Activated naive CD4-positive, alpha-beta T cell treated with anti-CD3 and anti-CD28 coated beads, Interleukin-2, amount 50 U/mL, for 24 hours (primary cell): ENCODE data around the gene MALAT1.
A peak's percentile ranks its signal among the peaks of the same experiment; 100 is the strongest.

ENCODE experiments used
- H3K27ac Mint-ChIP-seq: one replicate; pipeline ENCODE4 v1.8.0; 2021; ENCODE audit warnings: mild to moderate bottlenecking, mixed read lengths
- H3K27me3 Mint-ChIP-seq: one replicate; pipeline ENCODE4 v1.8.0; 2021; ENCODE audit warnings: mixed read lengths
- H3K36me3 Mint-ChIP-seq: one replicate; pipeline ENCODE4 v1.8.0; 2021; ENCODE audit warnings: mixed read lengths
- H3K4me1 Mint-ChIP-seq: one replicate; pipeline ENCODE4 v1.8.0; 2021; ENCODE audit warnings: mixed read lengths
- H3K4me3 Mint-ChIP-seq: one replicate; pipeline ENCODE4 v1.8.0; 2021; ENCODE audit warnings: mild to moderate bottlenecking, mixed read lengths
- H3K9me3 Mint-ChIP-seq: one replicate; pipeline ENCODE4 v1.8.0; 2021; ENCODE audit warnings: mixed read lengths

The MALAT1 gene

DNA sequence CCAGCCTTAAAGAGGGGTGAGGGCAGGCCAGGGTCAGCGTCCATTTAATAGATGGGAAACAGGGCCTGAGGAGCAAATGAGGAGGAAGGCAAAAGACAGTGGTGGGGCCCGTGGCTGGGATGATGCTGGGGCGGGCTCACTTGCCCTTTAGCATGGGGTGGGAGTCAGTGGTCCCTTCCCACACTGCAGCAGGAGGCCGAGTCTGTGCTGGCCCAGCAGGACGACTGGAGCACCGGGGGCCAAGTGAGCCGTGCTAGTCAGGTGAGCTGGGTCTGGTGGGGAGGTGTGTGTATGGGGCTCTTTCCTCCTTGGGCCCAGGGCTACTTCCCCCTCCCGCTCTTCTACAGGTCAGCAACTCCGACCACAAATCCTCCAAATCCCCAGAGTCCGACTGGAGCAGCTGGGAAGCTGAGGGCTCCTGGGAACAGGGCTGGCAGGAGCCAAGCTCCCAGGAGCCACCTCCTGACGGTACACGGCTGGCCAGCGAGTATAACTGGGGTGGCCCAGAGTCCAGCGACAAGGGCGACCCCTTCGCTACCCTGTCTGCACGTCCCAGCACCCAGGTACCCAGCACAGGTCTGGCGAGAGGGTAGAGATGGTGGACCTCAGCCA is 38.9 kb downstream of the MALAT1 start:
- no peaks in the 10 kb centered on the region for H3K9me3 Mint-ChIP-seq
- H3K4me3 Mint-ChIP-seq = no peak overlapping the region
- peaks cover 8% of the 10 kb centered on the region for H3K4me1 Mint-ChIP-seq
- no peak overlapping the region for H3K27ac Mint-ChIP-seq
- H3K27me3 Mint-ChIP-seq = no peaks in the 10 kb centered on the region
- no peaks in the 10 kb centered on the region for H3K36me3 Mint-ChIP-seq

DNA sequence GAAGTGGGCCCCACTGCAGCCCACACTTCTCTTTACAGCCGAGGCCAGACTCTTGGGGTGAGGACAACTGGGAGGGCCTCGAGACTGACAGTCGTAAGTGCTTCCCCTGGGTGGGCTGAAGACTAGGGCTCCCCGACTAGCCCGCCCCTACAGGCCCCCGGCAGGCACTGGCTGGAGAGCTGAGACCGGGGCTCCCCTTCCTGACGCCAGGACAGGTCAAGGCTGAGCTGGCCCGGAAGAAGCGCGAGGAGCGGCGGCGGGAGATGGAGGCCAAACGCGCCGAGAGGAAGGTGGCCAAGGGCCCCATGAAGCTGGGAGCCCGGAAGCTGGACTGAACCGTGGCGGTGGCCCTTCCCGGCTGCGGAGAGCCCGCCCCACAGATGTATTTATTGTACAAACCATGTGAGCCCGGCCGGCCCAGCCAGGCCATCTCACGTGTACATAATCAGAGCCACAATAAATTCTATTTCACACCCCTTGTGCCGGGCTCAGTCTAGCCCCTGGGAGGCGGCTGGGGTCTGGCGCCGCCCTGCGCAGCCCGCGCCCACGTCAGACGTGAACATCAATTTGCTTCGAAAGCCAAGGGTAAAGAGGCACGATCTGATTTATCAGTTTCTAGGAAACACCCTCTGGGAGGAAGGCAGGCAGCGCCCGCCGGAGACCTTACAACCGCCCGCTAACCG is 39.5 kb downstream of the MALAT1 start:
- Mint-ChIP-seq H3K27ac (no peak overlapping the region), H3K36me3 (no peaks in the 10 kb centered on the region), H3K4me3 (peak overlapping the region; percentile 23), H3K27me3 (no peaks in the 10 kb centered on the region), H3K9me3 (no peaks in the 10 kb centered on the region), H3K4me1 (peaks cover 8% of the 10 kb centered on the region)

DNA sequence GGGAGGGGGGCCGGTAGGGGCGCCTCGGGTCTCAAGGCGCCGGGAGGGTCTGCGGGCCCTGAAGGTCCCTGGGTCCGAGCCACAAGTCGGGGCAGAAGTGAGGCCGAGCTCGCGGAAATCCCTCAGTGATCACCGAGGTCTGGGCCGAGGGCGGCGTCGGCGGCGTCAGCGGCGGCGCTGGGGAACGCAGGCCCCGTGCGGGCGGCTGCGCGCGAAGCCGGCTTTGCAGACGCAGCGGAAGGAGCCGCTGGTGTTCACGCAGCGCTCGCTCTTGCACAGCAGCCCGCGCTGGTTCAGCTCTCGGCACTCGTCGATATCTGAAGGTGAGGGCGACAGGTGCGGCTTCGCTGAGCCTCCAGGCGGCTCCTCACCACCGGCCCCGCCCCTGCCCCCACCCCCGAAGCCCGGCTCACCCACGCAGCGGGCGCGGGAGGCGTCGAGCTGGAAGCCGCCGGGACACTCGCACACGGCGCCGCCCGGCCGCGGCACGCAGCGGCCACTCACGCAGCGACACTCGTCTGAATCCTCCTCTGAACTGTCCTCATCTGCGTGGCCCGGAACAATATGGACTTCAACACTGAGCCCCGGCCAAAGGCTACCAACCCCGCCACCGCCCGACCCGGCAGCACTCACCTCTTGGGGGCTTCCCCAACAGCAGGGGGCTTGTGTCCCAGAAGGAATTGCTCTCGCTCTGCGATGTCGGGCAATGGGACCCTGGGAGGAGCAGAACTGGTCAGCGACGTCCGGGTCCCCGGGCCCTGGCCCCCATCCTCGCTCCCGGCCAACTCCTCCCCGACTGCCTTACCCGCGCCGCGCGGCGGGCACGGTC is 40.3 kb downstream of the MALAT1 start:
- H3K4me1 Mint-ChIP-seq = peaks cover 13% of the 10 kb centered on the region
- H3K36me3 Mint-ChIP-seq = no peaks in the 10 kb centered on the region
- no peak overlapping the region for H3K4me3 Mint-ChIP-seq
- no peak overlapping the region for H3K27ac Mint-ChIP-seq
- no peaks in the 10 kb centered on the region for H3K9me3 Mint-ChIP-seq
- H3K27me3 Mint-ChIP-seq = no peaks in the 10 kb centered on the region

DNA sequence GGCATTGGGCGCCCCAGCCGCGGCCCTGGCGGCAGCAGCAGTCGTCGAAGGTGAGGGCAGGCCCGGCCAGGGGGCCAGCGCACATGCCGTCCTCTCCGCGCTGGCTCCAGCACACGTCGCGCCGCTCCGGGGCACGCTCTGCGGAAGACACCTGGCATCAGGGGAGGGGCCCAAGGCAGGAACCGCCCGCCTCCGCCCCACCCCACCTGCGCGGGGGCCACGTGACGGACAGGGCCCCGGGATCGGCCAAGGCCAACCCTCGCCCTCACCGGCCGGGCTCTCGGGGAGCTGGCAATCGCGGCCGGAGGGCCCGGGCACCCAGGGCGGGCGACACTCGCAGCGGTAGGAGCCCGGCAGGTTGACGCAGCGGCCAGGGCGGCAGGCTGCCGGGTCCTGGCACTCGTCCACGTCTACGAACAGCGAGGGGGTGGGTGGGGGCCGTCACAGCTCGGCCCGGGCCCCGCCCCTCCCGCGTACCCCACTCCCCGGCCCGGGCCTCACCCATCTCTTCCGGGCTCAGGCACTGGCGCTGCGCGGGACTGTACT is 41.0 kb downstream of the MALAT1 start:
- peaks cover 19% of the 10 kb centered on the region for H3K4me1 Mint-ChIP-seq
- no peaks in the 10 kb centered on the region for H3K36me3 Mint-ChIP-seq

DNA sequence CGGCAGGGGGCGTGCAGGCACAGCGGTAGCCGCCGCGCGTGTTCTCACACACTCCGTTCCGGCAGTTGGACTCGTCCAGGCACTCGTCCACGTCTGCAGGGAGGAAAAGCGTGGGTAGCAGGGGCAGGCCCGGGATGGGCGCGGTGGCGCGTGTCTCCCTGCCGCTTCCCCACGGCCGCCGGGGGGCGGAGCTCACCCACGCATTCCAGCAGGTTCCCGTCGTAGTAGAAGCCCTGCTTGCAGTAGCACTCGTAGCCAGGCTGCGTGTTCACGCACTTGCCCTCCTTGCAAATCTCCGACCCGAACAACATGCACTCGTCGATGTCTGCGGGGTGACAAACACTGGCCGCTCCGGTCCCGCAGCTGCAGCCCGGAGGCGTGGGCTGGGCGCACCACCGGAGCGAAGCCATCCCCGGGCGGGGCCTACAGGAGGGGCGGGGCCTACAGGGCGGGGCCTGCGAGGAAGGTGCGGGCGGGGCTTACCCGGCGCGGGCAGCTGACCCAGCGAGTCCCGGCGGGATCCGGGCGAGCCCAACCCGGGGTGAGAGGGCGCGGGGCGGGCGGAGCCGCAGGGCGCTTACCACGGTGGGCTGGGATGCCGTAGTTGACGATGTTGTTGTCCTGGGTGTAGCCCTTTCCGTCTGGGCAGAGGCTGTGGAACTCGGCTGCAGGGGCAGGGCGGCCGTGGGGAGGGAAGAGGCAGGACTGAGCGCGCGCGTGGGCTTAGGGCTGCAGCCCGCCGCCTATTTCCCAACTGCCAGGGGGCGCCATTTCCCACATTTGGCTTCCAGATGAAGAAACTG is 41.6 kb downstream of the MALAT1 start:
- no peaks in the 10 kb centered on the region for H3K27me3 Mint-ChIP-seq
- H3K36me3 Mint-ChIP-seq = no peaks in the 10 kb centered on the region
- peak overlapping the region; percentile 87 for H3K27ac Mint-ChIP-seq
- H3K4me1 Mint-ChIP-seq = peaks cover 26% of the 10 kb centered on the region
- H3K9me3 Mint-ChIP-seq = no peaks in the 10 kb centered on the region
- H3K4me3 Mint-ChIP-seq = peak overlapping the region; percentile 89

More for the DNA sequence above, 41.0 kb downstream of the MALAT1 start:
- no peaks in the 10 kb centered on the region for H3K27me3 Mint-ChIP-seq
- no peak overlapping the region for H3K27ac Mint-ChIP-seq
- H3K4me3 Mint-ChIP-seq = peak overlapping the region; percentile 89
- no peaks in the 10 kb centered on the region for H3K9me3 Mint-ChIP-seq

DNA sequence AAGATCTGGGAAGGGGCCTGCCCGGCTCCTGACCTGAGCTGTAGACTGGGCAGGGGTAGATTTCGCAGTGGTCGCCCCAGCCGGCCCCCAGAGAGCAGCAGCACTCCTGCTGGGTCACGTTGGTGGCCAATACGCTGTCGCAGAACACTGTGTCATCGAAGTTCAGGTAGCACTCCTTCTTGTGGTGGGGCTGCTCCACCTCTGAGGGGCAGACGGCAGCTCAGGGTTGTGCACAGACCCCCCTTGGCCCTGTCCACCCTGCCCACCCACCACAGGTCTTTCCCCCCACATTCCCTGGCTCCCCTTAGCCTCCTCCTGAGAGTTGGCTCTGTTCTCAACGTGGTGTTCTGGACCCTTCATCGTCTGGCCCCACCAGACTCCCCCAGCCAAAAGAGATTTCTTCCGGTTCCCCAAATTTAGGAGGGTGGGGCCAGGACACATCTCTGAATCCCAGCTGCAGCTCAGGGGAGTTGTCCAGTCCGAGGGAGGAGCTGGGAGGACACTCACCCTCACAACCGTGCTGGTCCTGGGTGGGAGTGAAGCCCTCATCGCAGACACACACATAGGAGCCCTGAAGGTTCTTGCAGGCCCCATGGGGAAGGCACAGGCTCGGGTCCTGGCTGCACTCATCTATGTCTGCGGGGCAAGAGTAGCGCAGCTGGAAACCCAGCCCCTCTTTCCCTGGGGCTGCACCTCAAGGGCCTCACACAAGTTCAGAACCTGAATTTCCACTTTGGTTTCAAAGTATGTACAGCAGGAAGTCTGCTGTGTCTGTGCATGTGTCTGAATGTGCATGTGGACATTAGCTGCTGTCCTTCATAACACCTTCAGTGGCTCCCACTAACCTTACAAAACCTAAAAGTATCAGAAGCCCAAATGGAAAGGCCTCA is 42.5 kb downstream of the MALAT1 start:
- no peaks in the 10 kb centered on the region for H3K36me3 Mint-ChIP-seq
- no peak overlapping the region for H3K27ac Mint-ChIP-seq
- no peaks in the 10 kb centered on the region for H3K9me3 Mint-ChIP-seq
- peaks cover 34% of the 10 kb centered on the region for H3K4me1 Mint-ChIP-seq
- H3K27me3 Mint-ChIP-seq = no peaks in the 10 kb centered on the region
- H3K4me3 Mint-ChIP-seq = peak overlapping the region; percentile 89

DNA sequence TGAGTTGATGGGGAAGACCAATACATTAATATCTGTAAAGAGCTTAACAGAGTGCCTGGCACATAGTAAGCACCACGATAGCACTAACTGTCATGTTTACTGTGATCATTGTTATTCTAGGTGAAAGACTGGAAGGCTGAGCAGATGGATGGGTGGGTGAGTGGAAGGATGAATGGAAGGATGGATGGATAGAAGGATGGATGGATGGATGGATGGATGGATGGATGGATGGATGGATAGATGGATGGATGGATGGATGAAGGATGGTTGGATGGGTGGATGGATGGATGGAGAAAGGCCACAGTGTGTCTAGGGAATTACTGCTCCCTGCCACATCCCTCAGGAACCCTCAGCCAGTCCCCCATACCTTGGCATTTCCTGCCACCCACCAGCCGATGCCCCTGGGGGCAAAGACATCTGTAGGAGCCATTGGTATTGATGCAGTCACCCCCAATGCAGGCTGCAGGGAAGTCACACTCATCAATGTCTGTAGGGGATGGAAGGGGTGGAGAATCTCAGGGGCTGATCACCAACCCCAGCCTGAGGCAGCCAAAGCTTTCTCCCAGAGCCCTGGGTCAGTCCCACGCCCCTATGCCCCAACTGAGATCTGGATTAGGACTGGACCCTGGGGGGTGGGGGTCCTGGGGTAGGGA is 44.0 kb downstream of the MALAT1 start:
- no peaks in the 10 kb centered on the region for H3K36me3 Mint-ChIP-seq
- peaks cover 44% of the 10 kb centered on the region for H3K4me1 Mint-ChIP-seq
- no peak overlapping the region for H3K4me3 Mint-ChIP-seq
- no peak overlapping the region for H3K27ac Mint-ChIP-seq
- H3K27me3 Mint-ChIP-seq = no peaks in the 10 kb centered on the region
- H3K9me3 Mint-ChIP-seq = no peaks in the 10 kb centered on the region

DNA sequence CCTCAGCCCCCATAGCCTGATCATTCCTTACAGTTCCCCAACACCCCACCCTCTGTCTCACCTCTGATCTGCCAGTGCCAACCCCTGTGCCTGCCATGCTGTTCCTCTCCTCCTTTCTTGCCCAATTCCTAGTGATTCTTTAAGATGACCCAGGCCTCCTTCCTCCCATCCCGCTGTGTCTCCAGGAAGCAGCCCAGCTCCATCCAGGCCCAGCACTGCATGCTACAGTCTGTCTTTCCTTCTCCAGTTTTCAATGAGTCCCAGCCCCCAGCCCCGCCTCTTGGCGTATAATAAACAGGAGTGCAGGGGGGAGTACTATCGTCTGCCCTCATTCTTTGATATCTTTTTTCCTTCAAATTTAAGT is 47.0 kb downstream of the MALAT1 start:
- H3K27me3 Mint-ChIP-seq = no peaks in the 10 kb centered on the region
- peak overlapping the region; percentile 85 for H3K27ac Mint-ChIP-seq
- no peaks in the 10 kb centered on the region for H3K9me3 Mint-ChIP-seq
- peaks cover 63% of the 10 kb centered on the region for H3K4me1 Mint-ChIP-seq
- H3K4me3 Mint-ChIP-seq = peak overlapping the region; percentile 68
- H3K36me3 Mint-ChIP-seq = peaks cover 1% of the 10 kb centered on the region

DNA sequence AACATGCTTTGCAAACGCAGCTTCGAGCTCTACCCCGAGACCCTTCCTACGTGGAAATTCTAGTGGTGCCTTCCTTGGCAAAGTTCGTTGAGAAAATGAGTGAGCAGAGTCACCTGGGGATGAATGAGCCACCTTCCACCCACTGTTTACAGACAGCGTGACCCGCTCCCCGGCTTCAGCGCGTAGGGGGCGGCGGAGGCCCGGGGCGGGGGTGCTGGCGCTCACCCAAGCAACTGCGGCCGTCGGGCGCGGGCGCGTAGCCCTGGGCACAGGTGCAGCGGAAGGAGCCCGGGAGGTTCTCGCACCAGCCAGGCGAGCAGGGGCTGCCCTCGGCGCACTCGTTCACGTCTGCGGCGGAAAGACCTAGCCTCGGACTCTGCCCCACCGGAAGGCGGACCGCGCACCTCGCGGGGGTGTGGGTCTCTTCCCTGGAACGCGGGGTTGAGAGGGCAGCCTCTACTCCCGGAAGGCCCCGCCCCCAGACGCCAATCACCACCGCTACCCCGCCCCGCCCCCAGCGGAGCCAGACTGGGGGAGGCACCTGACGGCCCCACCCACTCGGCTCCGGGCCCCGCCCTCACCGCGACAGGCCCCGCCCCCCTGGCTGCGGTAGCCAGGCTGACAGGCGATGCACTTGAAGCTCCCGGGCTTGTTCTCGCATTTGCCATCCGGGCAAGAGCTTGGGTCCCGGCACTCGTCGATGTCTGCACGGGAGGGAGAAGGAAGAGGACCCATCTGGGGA is 47.5 kb downstream of the MALAT1 start:
- Mint-ChIP-seq H3K4me3 (peak overlapping the region; percentile 76), H3K4me1 (peaks cover 63% of the 10 kb centered on the region), H3K27ac (peak overlapping the region; percentile 85), H3K9me3 (no peaks in the 10 kb centered on the region), H3K36me3 (peaks cover 1% of the 10 kb centered on the region), H3K27me3 (no peaks in the 10 kb centered on the region)

DNA sequence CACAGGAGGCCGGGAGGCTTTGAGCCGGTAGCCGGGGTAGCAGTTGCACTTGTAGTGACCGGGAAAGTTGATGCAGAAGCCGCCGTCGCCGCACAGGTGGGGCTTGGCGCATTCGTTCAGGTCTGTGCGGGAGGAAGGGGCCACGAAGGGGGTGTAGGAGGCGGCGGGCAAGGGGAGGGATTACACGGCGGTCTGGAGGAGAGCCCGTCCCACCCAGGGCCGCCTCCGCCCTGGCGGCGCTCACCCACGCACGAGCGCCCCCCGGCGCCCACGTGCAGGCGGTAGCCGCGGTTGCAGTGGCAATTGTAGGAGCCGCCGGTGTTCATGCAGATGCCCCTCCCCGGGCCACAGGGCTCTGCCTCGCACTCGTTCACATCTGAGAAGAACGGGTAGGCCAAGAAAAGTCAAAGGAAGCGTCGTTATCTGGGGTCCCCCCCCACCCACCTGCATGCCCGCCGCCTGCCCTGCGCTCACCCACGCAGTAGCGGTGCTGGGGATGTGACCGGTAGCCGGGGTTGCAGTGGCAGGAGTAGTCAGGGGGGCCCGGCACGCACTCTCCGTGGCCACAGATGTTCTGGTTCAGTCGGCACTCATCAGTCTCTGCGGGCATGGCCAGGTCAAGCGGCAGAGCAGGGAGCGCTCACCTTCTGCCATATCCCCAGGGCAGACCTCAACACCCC is 48.7 kb downstream of the MALAT1 start:
- no peaks in the 10 kb centered on the region for H3K9me3 Mint-ChIP-seq
- no peaks in the 10 kb centered on the region for H3K27me3 Mint-ChIP-seq
- peak overlapping the region; percentile 55 for H3K4me3 Mint-ChIP-seq
- H3K4me1 Mint-ChIP-seq = peaks cover 69% of the 10 kb centered on the region
- no peak overlapping the region for H3K27ac Mint-ChIP-seq
- H3K36me3 Mint-ChIP-seq = peaks cover 3% of the 10 kb centered on the region

DNA sequence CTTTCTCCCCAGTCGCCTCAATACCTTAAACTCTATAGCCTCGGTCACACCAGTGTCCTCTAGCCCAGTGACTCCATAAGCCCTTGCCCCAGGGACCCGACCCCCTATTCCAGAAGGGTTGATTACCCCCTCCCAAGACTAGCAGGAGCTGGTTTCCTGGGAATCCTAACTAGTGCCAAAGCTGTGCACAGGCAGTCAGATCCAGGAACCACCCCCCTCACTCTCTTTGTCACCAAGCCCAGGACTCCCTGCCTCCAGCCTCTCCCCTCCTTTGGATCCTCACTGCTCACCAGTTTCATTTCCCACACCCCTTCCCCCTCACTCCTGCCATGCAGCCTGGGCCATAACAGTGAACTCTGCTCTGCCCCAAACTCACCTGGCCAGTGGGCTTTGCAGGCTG is 49.5 kb downstream of the MALAT1 start:
- no peaks in the 10 kb centered on the region for H3K27me3 Mint-ChIP-seq
- no peak overlapping the region for H3K27ac Mint-ChIP-seq
- peaks cover 3% of the 10 kb centered on the region for H3K36me3 Mint-ChIP-seq
- no peaks in the 10 kb centered on the region for H3K9me3 Mint-ChIP-seq
- H3K4me3 Mint-ChIP-seq = peak overlapping the region; percentile 55
- peaks cover 74% of the 10 kb centered on the region for H3K4me1 Mint-ChIP-seq

DNA sequence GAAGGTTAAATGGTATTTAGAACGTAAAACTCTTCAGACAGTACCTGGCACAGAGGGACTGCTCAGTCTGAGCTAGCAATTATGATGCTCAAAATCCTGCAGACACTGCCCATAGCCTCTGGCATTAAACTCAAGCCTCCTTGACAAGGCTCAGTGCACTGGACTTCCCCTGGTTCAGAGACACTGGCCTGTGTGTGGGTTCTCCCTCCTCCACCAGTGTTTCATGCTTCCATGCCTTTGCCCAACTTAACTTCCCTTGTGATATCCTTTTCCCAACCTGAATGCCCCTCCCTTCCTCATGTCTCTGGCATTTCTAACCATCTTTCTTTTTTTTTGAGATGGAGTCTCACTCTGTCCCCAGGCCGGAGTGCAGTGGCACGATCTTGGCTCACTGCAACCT is 50.3 kb downstream of the MALAT1 start:
- Mint-ChIP-seq H3K27ac (peak overlapping the region; percentile 92), H3K36me3 (peaks cover 3% of the 10 kb centered on the region), H3K4me1 (peaks cover 70% of the 10 kb centered on the region), H3K4me3 (no peak overlapping the region), H3K27me3 (no peaks in the 10 kb centered on the region), H3K9me3 (no peaks in the 10 kb centered on the region)
